HepG2 (cell line): Measurements from ENCODE around the gene SELENOM. TPM values are rescaled to one million over a fixed set of nuclear protein-coding genes. Genes with fewer than 3 reads are reported as not detected.

Source experiments
- ARID2 ChIP-seq: sonication (generic); formaldehyde crosslinking; IDR thresholded peaks from 2 replicates; pipeline ENCODE4 v1.8.1; 2022; ENCODE audit warnings: mild to moderate bottlenecking, missing genetic modification reagents, borderline replicate concordance
- ARNTL ChIP-seq: sonication (generic); formaldehyde crosslinking; IDR thresholded peaks from 2 replicates; pipeline ENCODE4 v1.4.0; 2020; ENCODE audit warnings: mild to moderate bottlenecking, missing genetic modification reagents
- BCL6 ChIP-seq: IDR thresholded peaks from 2 replicates; pipeline ENCODE4 v1.6.1; 2016; ENCODE audit warnings: missing genetic modification reagents, missing compliant biosample characterization
- BRF2 ChIP-seq: sonication (generic); formaldehyde crosslinking; IDR thresholded peaks from 2 replicates; pipeline ENCODE4 v1.8.1; 2022; ENCODE audit warnings: mild to moderate bottlenecking, missing genetic modification reagents
- CBFB ChIP-seq: sonication (generic); formaldehyde crosslinking; IDR thresholded peaks from 2 replicates; pipeline ENCODE4 v1.4.0; 2020; ENCODE audit warnings: missing genetic modification reagents
- CREB1 ChIP-seq, 2 experiments: fragments of 450-650 bp in 1 of 2; IDR thresholded peaks; 2 replicates each; pipeline ENCODE4 v1.6.1; 2016 to 2017; ENCODE audit warnings: control low read depth in 1 of 2, mild to moderate bottlenecking in 1 of 2, missing compliant biosample characterization in 1 of 2, missing genetic modification characterization in 1 of 2
- CSRNP2 ChIP-seq: sonication (generic); formaldehyde crosslinking; conservative IDR thresholded peaks from 2 replicates; pipeline ENCODE4 v1.8.0; 2022; ENCODE audit warnings: low read depth, missing genetic modification reagents
- DR1 ChIP-seq: sonication (generic); formaldehyde crosslinking; IDR thresholded peaks from 2 replicates; pipeline ENCODE4 v1.8.0; 2021; ENCODE audit warnings: mild to moderate bottlenecking, missing genetic modification reagents, inconsistent platforms
- DRAP1 ChIP-seq: IDR thresholded peaks from 2 replicates; pipeline ENCODE4 v1.6.1; 2016; ENCODE audit warnings: missing genetic modification reagents, missing compliant biosample characterization
- GZF1 ChIP-seq: sonication (generic); formaldehyde crosslinking; IDR thresholded peaks from 2 replicates; pipeline ENCODE4 v1.5.1; 2020; ENCODE audit warnings: mild to moderate bottlenecking, missing genetic modification reagents
- HNRNPUL1 ChIP-seq: fragments of 200-400 bp; formaldehyde crosslinking; IDR thresholded peaks from 2 replicates; pipeline ENCODE4 v1.6.1; 2017; ENCODE audit warnings: low read depth, mild to moderate bottlenecking, low read length, moderate library complexity
- LBX2 ChIP-seq: sonication (generic); formaldehyde crosslinking; IDR thresholded peaks from 2 replicates; pipeline ENCODE4 v1.5.0; 2020; ENCODE audit warnings: missing genetic modification reagents, mild to moderate bottlenecking, borderline replicate concordance
- MEF2D ChIP-seq: sonication (generic); formaldehyde crosslinking; IDR thresholded peaks from 2 replicates; pipeline ENCODE4 v1.5.1; 2020; ENCODE audit warnings: mild to moderate bottlenecking, missing genetic modification reagents
- NCOA5 ChIP-seq: sonication (generic); formaldehyde crosslinking; IDR thresholded peaks from 2 replicates; pipeline ENCODE4 v1.4.0; 2020; ENCODE audit warnings: missing genetic modification reagents
- SNAPC5 ChIP-seq: sonication (generic); formaldehyde crosslinking; IDR thresholded peaks from 2 replicates; pipeline ENCODE4 v1.8.1; 2023; ENCODE audit warnings: mild to moderate bottlenecking, missing genetic modification reagents, borderline replicate concordance
- SOX6 ChIP-seq, 2 experiments: fragments of 450-650 bp in 1 of 2; sonication (generic) in 1 of 2; formaldehyde crosslinking in 1 of 2; IDR thresholded peaks; 2 replicates each; pipeline versions ENCODE4 v1.4.0 to v1.6.1; 2017 to 2020; ENCODE audit warnings: antibody characterized with exemption in 1 of 2, mild to moderate bottlenecking in 1 of 2, missing genetic modification reagents in 1 of 2
- SUZ12 ChIP-seq: fragments of 150-350 bp; IDR thresholded peaks from 2 replicates; pipeline ENCODE4 v1.6.1; 2014; ENCODE audit warnings: low read depth, low read length
- ZNF597 ChIP-seq: sonication (generic); formaldehyde crosslinking; IDR thresholded peaks from 2 replicates; pipeline ENCODE4 v1.5.0; 2020; ENCODE audit warnings: missing genetic modification reagents
- ZNF639 ChIP-seq: conservative IDR thresholded peaks from 2 replicates; pipeline ENCODE4 v1.6.1; 2018; ENCODE audit warnings: missing genetic modification reagents
- ZNF670 ChIP-seq: sonication (generic); formaldehyde crosslinking; IDR thresholded peaks from 2 replicates; pipeline ENCODE4 v1.8.0; 2022; ENCODE audit warnings: mild to moderate bottlenecking, missing genetic modification reagents, borderline replicate concordance
- ZNF747 ChIP-seq: sonication (generic); formaldehyde crosslinking; IDR thresholded peaks from 2 replicates; pipeline ENCODE4 v1.8.1; 2023; ENCODE audit warnings: missing genetic modification reagents, mild to moderate bottlenecking, borderline replicate concordance
- ZNF766 ChIP-seq: sonication (generic); formaldehyde crosslinking; IDR thresholded peaks from 2 replicates; pipeline ENCODE4 v1.5.0; 2020; ENCODE audit warnings: missing genetic modification reagents, borderline replicate concordance
- ZSCAN30 ChIP-seq: sonication (generic); formaldehyde crosslinking; IDR thresholded peaks from 2 replicates; pipeline ENCODE4 v1.5.0; 2020; ENCODE audit warnings: mild to moderate bottlenecking, missing genetic modification reagents
- polyA plus RNA-seq, 8 experiments: library from polyadenylated mRNA; depleted of rRNA in 3 of 8; stranded (reverse) in 7 of 8; unstranded in 1 of 8; fragments of >200 nt; fragmentation: Illumina TruSeq in 4 of 8; extraction: Trizol in 4 of 8; gene quantifications; 2 replicates each; pipeline versions ENCODE4 v1.2.1 to v1.2.3, GENCODE V29; 2011 to 2016; ENCODE audit warnings: low read depth in 4 of 8, missing spikeins in 1 of 8, mixed read lengths in 1 of 8; ENCODE audit not compliant: insufficient read depth in 1 of 8
- total RNA-seq, 5 experiments: library from RNA; depleted of rRNA; stranded (reverse); fragments of >200 nt; fragmentation: Illumina TruSeq; extraction: Trizol; gene quantifications; 2 replicates each; pipeline ENCODE4 v1.2.3, GENCODE V29; 2016; ENCODE audit warnings: low read depth in 1 of 5

Gene SELENOM
- total and polyA plus RNA-seq, 2 of the 13 experiments (the other 11 are each of a cell fraction or from before 2014, with no cell fraction given): 4.1 to 4.3 TPM

GRCh38 chr22:31079095-31079642, 28.2 kb downstream of the SELENOM start (continued):
- TF ChIP-seq BCL6 (CRISPR knock-in tag): peak; percentile 56; the same call in 1 of the 2 replicates
- TF ChIP-seq NCOA5 (CRISPR knock-in tag): no peak
- TF ChIP-seq GZF1: no peak
- no peak for TF ChIP-seq ZNF766 (CRISPR knock-in tag)
- no peak for TF ChIP-seq ARNTL
- no peak for TF ChIP-seq ARID2
- no peak for TF ChIP-seq LBX2
- TF ChIP-seq HNRNPUL1: no peak
- TF ChIP-seq MEF2D (CRISPR knock-in tag): 0 out of 2 replicates have a peak, but pooled peaks have one; percentile 34
- no peak for TF ChIP-seq SOX6 (IDR thresholded peaks at IDR 0.05)
- TF ChIP-seq SOX6 (CRISPR knock-in tag; IDR thresholded peaks at IDR 0.05): peak; percentile 81
- TF ChIP-seq SUZ12: no peak
- no peak for TF ChIP-seq ZNF597 (CRISPR knock-in tag)
- TF ChIP-seq ZNF670: no peak
- TF ChIP-seq DRAP1 (CRISPR knock-in tag): no peak
- no peak for TF ChIP-seq ZSCAN30 (CRISPR knock-in tag)
- no peak for TF ChIP-seq BRF2
- TF ChIP-seq CSRNP2: no peak
- no peak for TF ChIP-seq CREB1 (IDR thresholded peaks at IDR 0.05)
- TF ChIP-seq CREB1 (CRISPR knock-in tag; IDR thresholded peaks at IDR 0.05): peak; percentile 47; the same call in 1 of the 2 replicates
- TF ChIP-seq DR1 (CRISPR knock-in tag): peak; percentile 32; the same call in 1 of the 2 replicates
- 0 out of 2 replicates have a peak, but pooled peaks have one; percentile 46 for TF ChIP-seq ZNF639 (CRISPR knock-in tag)
- peak; percentile 64; the same call in 1 of the 2 replicates for TF ChIP-seq ZNF747 (CRISPR knock-in tag)
- no peak for TF ChIP-seq CBFB
- TF ChIP-seq SNAPC5 (CRISPR knock-in tag): peak; percentile 88; the same call in 1 of the 2 replicates
